Measurements from ENCODE around the gene FYB1.
A peak's percentile ranks its signal among the peaks of the same experiment; 100 is the strongest.
"Not testable (repeated sequence)": the region's sequence is repeated elsewhere in the genome, so short reads cannot be mapped to it uniquely, and the experiment has no call there.

The FYB1 gene

GRCh38 chr5:39186722-39187539 lies 32.4 kb downstream of the FYB1 start:
- peak; percentile 29 for DNase-seq

DNA sequence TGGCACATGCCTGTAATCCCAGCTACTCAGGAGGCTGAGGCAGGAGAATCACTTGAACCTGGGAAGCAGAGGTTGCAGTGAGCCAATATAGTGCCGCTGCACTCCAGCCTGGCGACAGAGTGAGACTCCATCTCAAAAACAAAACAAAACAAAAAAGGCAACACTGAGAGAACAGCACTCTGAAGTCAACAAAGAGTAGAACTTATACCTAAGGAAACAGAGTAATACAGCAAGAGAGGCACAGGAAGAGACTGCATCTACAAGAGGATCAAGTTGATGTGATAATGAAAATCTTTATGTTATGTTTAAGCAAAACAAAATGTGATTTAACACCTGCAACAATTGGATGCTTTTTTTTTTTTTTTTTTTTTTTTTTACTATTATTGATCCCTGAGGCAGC lies 33.1 kb downstream of the FYB1 start:
- DNase-seq = no peak

DNA sequence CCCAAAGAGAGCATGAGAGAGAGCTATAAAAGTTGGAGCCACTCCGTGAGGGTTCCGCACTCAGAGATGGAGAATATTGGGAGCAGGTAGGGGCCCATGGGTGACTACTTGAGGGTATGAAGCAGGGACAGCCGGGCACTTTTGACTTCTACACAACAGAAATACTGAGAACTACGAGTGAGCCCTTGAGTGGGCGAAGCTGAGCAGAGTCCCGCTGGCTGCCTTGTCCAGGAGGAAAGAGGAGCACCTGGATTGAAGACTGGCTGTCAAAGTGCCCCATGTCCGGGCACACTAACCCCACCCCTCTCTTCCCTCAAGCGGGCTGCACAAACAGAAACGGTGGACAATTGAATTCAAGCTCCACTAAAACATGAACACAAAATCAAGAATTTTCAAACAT lies 33.6 kb downstream of the FYB1 start:
- DNase-seq = no peak

GRCh38 chr5:39179561-39179960 lies 39.8 kb downstream of the FYB1 start:
- not testable (repeated sequence) for DNase-seq

- DNase-seq = peak; percentile 51
Observed at GRCh38 chr5:39178861-39179260, 40.5 kb downstream of the FYB1 start.

- DNase-seq = no peak
Observed at GRCh38 chr5:39178171-39178570, 41.2 kb downstream of the FYB1 start.

GRCh38 chr5:39177631-39177964 lies 41.8 kb downstream of the FYB1 start:
- DNase-seq = peak; percentile 46

DNA sequence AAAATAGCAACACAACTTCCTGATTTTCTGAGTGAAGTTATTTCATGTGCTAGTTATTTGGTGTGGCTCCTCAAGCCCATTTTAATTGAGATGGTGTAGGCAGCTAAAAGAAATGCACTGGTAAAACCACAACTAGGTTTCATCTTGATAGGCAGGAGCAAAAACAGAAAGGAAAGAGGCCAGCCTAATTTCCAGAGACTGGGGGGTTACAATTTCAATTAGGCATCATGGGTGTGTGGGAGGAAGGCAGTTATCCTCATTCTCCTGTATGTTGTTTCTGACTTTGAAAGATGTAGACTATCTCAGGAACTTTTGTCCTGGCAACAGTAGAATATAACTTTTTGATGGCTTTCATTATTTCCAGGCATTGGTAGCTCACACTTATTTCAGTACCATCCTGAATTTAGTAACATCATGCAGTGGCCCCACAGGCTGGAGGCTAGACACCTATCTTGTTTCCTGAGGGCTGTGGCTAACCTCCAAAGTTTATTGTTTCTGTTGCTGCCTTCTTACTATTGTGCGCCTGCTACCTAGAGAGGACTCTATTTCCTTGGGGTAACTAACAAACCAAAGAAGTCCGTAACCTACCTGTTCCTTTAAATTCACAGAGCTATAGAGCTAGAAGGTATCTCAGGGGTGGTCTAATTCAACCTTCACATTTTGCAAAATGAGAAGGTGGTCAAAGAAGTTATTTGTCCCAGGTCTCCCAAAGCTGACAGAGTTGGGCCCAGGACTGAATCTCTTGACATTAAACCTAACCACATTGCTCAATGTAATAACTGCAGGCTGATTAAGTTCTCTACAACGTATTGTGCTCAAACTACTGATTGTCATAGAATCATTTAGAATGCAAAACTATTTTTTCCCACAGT lies 42.4 kb downstream of the FYB1 start:
- DNase-seq = peak; percentile 69

GRCh38 chr5:39175273-39175955 lies 43.9 kb downstream of the FYB1 start:
- DNase-seq = peak; percentile 48

DNA sequence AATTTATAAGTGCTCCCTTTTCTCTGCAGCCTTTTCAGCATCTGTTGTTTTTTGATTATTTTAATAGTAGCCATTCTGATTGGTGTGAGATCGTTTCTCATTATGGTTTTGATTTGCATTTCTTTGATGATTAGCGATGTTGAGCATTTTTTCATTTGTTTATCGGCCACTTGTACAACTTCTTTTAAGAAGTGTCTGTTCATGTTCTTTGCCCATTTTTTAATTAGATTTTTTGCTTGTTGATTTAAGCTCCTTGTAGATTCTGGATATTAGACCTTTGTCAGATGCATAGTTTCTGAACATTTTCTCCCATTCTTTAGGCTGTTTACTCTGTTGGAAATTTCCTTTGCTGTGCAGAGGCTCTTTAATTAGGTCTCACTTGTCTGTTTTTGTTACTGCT lies 46.3 kb downstream of the FYB1 start:
- no peak for DNase-seq

- no peak for DNase-seq
Observed at GRCh38 chr5:39172593-39172992, 46.8 kb downstream of the FYB1 start.

GRCh38 chr5:39171647-39172046 lies 47.7 kb downstream of the FYB1 start:
- DNase-seq = no peak

- DNase-seq = no peak
Observed at GRCh38 chr5:39169081-39169480, 50.3 kb downstream of the FYB1 start.

DNA sequence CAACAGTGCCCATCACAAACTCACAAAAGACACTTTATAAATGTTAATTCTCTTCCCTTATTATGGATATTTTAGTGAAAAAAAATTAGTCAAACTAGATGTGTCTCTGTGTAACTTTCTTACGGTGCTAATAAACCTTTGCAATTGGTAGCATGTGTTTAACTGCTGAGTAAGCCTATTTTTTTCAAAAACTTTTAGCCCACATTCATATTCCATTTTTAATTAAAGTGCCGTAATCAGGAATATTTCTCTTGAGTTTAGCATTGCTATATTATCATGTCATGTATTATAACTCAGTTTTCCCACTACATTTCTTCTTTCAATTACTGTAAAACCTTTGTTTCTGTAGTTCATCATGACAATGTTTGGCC lies 51.4 kb downstream of the FYB1 start:
- DNase-seq = no peak

- peak; percentile 36 for DNase-seq
Observed at GRCh38 chr5:39167141-39167971, 52.0 kb downstream of the FYB1 start.

- DNase-seq = peak; percentile 49
Observed at GRCh38 chr5:39164529-39165402, 54.6 kb downstream of the FYB1 start.

- DNase-seq = peak; percentile 65
Observed at GRCh38 chr5:39164016-39164415, 55.3 kb downstream of the FYB1 start.

- DNase-seq = no peak
Observed at GRCh38 chr5:39161578-39161977, 57.8 kb downstream of the FYB1 start.

DNA sequence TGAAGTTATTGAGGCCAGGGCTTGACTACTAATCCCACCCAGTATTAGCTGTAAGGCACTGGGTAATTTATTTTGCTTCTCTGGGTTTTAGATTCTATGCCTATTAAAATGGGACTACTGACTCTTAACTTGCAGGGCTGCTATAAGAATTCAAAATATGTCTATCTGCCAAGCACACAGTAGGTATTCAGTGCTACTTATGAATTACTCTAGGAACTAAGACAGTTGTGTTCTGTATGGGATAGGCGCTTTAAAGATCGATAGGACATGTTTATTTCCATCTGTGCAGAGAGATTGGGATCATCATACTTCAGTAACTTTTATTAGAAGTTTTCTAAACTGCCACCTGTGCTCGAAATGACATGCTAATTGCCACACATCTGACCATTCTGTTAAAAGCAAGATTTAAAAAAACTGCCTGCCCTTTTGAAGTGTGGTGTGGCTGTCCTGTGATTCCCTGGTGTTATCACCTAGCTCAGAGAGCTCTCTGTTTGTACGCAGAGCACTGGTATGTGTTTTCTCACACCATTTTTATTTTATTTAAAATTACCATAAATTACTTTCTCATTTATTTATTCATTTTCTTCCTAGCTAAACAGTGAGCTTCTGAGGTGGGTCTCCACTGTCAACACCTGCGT lies 58.7 kb downstream of the FYB1 start:
- DNase-seq = no peak

- DNase-seq = no peak
Observed at GRCh38 chr5:39159811-39160490, 59.4 kb downstream of the FYB1 start.

DNA sequence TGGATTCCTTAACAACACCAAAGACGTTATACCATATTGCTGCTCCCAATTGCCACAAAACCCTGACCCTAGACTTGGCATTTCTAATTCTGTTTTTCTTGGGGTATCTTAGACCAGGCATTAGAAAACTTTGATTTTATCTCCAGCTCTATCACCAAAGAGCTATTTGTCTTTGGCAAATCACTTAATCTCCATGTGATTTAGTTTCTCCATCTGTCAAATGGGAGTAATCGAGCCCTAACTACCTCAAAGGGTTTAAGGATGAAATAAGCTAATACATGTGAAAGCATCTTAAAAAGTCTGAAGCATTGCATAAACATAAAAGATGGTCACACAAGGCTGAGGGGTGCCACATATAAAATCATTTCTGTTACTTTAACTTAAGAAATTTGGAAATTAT lies 60.6 kb downstream of the FYB1 start:
- no peak for DNase-seq
